T-cell (primary cell): Measurements from ENCODE around the gene CDKL1. TPM values are rescaled to one million over a fixed set of nuclear protein-coding genes. Genes with fewer than 3 reads are reported as not detected.

Experiments used
- ATAC-seq, 4 experiments: fragments of 200-7000 bp in 3 of 4; fragments of 150-1000 bp in 1 of 4; cut with Tn5 transposase; replicated peaks in 1 of 4; 1 replicate in 3 of 4; 2 replicates in 1 of 4; pipeline ENCODE4 v1.10.0; 2021; ENCODE audit warnings: moderate library complexity in 3 of 4, mild to moderate bottlenecking in 2 of 4, moderate number of reproducible peaks in 1 of 4
- CTCF ChIA-PET, 2 donors: fragments of 300-600 bp; sonication (Branson Sonifier 250); formaldehyde crosslinking; loops; one replicate each; lab custom pipeline; 2022; ENCODE audit warnings: antibody characterized with exemption in 2 of 2; lab: Charles Lee
- POLR2A ChIA-PET, 2 donors: fragments of 300-600 bp; sonication (Branson Sonifier 250); formaldehyde crosslinking; loops; one replicate each; lab custom pipeline; 2022; ENCODE audit warnings: antibody characterized with exemption in 2 of 2; lab: Charles Lee
- DNase-seq, 35 experiments: peaks; one replicate each; pipeline versions ENCODE4 v3.0.0 to v3.0.0-alpha.2; 2013 to 2023
- H3K27ac ChIP-seq: one replicate; pipeline ENCODE4 v1.5.1; 2013; ENCODE audit warnings: low read length
- H3K27me3 ChIP-seq, 2 experiments: replicated peaks in 1 of 2; 1 replicate in 1 of 2; 2 replicates in 1 of 2; pipeline versions ENCODE4 v1.6.1 to v1.7.0; 2013; ENCODE audit warnings: low read length in 1 of 2, mixed read lengths in 1 of 2; ENCODE audit not compliant: control insufficient read depth in 2 of 2, insufficient read depth in 2 of 2; ENCODE audit errors: extremely low read depth in 1 of 2
- H3K36me3 ChIP-seq, 2 donors: 1 replicate in 1 of 2; 2 replicates in 1 of 2; pipeline versions ENCODE4 v1.6.1 to v1.7.0; 2013; ENCODE audit warnings: low read length in 1 of 2; ENCODE audit not compliant: control insufficient read depth in 2 of 2, insufficient read depth in 1 of 2; ENCODE audit errors: extremely low read depth in 1 of 2
- H3K4me1 ChIP-seq, 2 experiments: 1 replicate in 1 of 2; 2 replicates in 1 of 2; pipeline versions ENCODE4 v1.6.1 to v1.7.0; 2013; ENCODE audit warnings: low read length in 2 of 2, mixed read lengths in 1 of 2; ENCODE audit not compliant: insufficient read depth in 2 of 2, control insufficient read depth in 1 of 2; ENCODE audit errors: extremely low read depth in 1 of 2
- H3K4me3 ChIP-seq, 2 donors: 1 replicate in 1 of 2; 2 replicates in 1 of 2; pipeline versions ENCODE4 v1.5.1 to v1.7.0; 2013; ENCODE audit warnings: mild to moderate bottlenecking in 2 of 2, low read length in 1 of 2, moderate library complexity in 1 of 2; ENCODE audit not compliant: control insufficient read depth in 1 of 2; ENCODE audit errors: extremely low read depth in 1 of 2
- H3K9me3 ChIP-seq: 2 replicates; pipeline ENCODE4 v1.7.0; 2013
- H3K27ac Mint-ChIP-seq, 2 donors: one replicate each; pipeline ENCODE4 v1.8.0; 2020 to 2021; ENCODE audit warnings: mild to moderate bottlenecking in 2 of 2, mixed read lengths in 2 of 2
- H3K27me3 Mint-ChIP-seq, 2 donors: one replicate each; pipeline ENCODE4 v1.8.0; 2021 to 2022; ENCODE audit warnings: mixed read lengths in 2 of 2
- H3K36me3 Mint-ChIP-seq: one replicate; pipeline ENCODE4 v1.8.0; 2021; ENCODE audit warnings: mixed read lengths
- H3K4me1 Mint-ChIP-seq, 3 donors: one replicate each; pipeline ENCODE4 v1.8.0; 2020 to 2022; ENCODE audit warnings: mixed read lengths in 3 of 3, mild to moderate bottlenecking in 1 of 3
- H3K4me3 Mint-ChIP-seq, 3 donors: one replicate each; pipeline ENCODE4 v1.8.0; 2020 to 2022; ENCODE audit warnings: mild to moderate bottlenecking in 3 of 3, mixed read lengths in 3 of 3, moderate library complexity in 3 of 3
- H3K9me3 Mint-ChIP-seq, 3 donors: one replicate each; pipeline ENCODE4 v1.8.0; 2020 to 2022; ENCODE audit warnings: mixed read lengths in 3 of 3
- WGBS: methylation state at CpG from one replicate; pipeline ENCODE4 v1.1.5; 2013; ENCODE audit warnings: missing lambda C conversion rate; ENCODE audit not compliant: insufficient coverage; 5-methylcytosine and 5-hydroxymethylcytosine counted together
- total RNA-seq, 35 experiments: library from RNA in 6 of 35; stranded (reverse) in 6 of 35; fragments of 120-200 nt in 1 of 35; gene quantifications; one replicate each; pipeline versions ENCODE4 v1.2.1 to v1.2.4 and lab custom pipeline; 2013 to 2026

Gene CDKL1
- total RNA-seq, 5 donors from 2014 or later (not counting 1 experiment from before 2014, with no cell fraction given) = 4.6 to 7.7 (median 5.8) TPM

DNA sequence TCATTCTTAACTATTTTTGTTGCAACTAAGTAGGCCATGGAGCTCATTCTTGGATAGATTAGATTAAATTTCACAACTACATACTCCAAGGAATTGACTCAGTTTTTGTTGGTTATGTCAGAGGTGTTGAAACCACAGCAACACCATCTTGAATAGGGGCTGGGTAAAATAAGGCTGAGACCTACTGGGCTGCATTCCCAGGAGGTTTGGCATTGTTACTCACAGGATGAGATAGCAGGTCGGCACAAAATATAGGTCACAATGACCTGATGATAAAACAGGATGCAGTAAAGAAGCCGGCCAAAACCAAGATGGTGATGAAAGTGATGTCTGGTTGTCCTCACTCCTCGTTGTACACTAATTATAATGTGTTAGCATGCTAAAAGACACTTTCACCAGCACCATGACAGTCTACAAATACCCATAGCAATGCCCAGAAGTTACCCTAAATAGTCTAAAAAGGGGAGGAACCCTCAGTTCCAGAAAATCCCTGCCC is 63.6 kb downstream of the CDKL1 start:
- Histone ChIP-seq H3K4me1 (peaks cover 2 to 7% of the 10 kb centered on the region in 2 experiments), H3K27me3 (no peaks in the 10 kb centered on the region), H3K36me3 (peaks cover 5 to 24% of the 10 kb centered on the region in 2 donors), H3K4me3 (no peak overlapping the region), H3K27ac (no peak overlapping the region), H3K9me3 (no peaks in the 10 kb centered on the region)
- WGBS = no CpG with 5 or more reads among the region's 3 CpGs
- Mint-ChIP-seq H3K4me3 (no peak overlapping the region), H3K27me3 (no peaks in the 10 kb centered on the region), H3K27ac (no peak overlapping the region), H3K4me1 (peaks cover 15% of the 10 kb centered on the region in 3 donors), H3K36me3 (peaks cover 18% of the 10 kb centered on the region), H3K9me3 (no peaks in the 10 kb centered on the region)
- ChIA-PET CTCF (interaction anchor here in 1 of 2 donors (2.5 kb wide), 1 partner anchor 12 kb away, joined by 12 read pairs; no protein-coding TSS in a partner anchor), POLR2A (interaction anchor here in 1 of 2 donors (0.7 kb wide), 2 partner anchors 207 to 469 kb away, joined by 3 to 14 read pairs; no protein-coding TSS in a partner anchor)
- DNase-seq (no peak), ATAC-seq (no peak)

DNA sequence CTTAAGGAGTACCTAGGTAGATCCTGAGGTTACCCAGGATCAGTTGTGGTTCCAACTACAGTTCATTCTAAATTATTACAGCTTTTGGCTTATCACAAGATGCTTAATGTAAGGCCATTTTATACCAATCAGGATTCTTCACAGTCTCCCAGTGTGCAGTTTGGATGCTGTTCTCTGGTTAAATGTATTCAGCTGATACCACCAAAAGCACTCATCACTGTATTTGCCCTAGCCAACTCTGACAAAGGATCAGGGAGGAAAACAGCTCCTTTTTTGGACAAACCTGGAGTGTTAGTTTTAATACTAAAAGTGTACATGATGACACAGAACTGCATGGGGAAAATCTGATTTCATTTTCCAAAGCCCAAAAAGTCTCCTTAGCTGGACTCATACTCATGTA is 65.1 kb downstream of the CDKL1 start:
- H3K4me3 Mint-ChIP-seq = no peak overlapping the region
- Histone ChIP-seq H3K36me3 (peaks cover 5 to 27% of the 10 kb centered on the region in 2 donors), H3K9me3 (no peaks in the 10 kb centered on the region), H3K27me3 (no peaks in the 10 kb centered on the region), H3K4me3 (no peak overlapping the region), H3K4me1 (peaks cover 2 to 7% of the 10 kb centered on the region in 2 experiments), H3K27ac (no peak overlapping the region)
- ChIA-PET POLR2A (interaction anchor here (0.6 to 1.1 kb wide), 2 partner anchors 10 to 147 kb away, joined by 4 read pairs; no protein-coding TSS in a partner anchor), CTCF (interaction anchor here in 1 of 2 donors (0.6 to 0.9 kb wide), 2 partner anchors 10 to 197 kb away, joined by 3 to 4 read pairs; no protein-coding TSS in a partner anchor)
- H3K36me3 Mint-ChIP-seq = peaks cover 18% of the 10 kb centered on the region
- ATAC-seq (no peak), DNase-seq (no peak)
- peaks cover 14% of the 10 kb centered on the region in 3 donors for H3K4me1 Mint-ChIP-seq
- no peaks in the 10 kb centered on the region for H3K27me3 Mint-ChIP-seq
- no peaks in the 10 kb centered on the region for H3K9me3 Mint-ChIP-seq
- peak overlapping the region in 1 of 2 donors; percentile 28 for H3K27ac Mint-ChIP-seq

DNA sequence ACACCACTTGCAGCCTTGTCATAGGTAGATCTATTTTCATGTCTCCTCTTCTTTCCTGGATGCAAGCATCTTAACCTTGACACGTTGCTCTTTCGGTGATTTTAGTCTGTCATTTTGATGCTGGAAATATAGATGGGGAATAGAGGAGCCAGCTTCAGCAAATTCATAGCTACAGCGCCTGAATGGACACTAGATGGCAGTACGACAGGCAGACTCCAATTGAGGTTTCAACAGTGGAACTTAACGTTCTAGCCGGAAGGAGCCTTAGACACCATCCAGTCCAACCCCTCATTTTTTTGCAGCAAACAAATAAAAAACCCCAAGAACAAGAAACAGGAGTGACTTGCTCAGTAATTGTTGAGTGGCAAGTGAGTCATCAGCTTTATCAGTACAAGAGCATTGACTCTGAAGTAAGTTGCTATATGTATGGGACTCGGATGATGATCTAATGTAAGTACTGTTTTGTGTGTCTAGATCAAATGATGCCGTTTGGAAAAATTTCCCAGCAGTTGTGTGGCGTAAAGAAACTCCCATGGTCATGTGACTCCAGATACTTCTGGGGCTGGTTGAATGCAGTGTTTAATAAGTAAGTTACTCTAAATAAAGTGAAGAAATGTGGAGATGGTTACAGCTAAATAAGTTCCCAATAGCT is 75.5 kb downstream of the CDKL1 start:
- H3K4me3 ChIP-seq = no peak overlapping the region
- H3K27ac Mint-ChIP-seq = no peak overlapping the region
- ChIA-PET CTCF (interaction anchor here (0.5 to 2.1 kb wide), 27 partner anchors 9 to 552 kb away, joined by 3 to 28 read pairs (median 4); partner anchors contain the start of genes CDKL1 (in 1 of the 2), DMAC2L (in 1 of the 2), L2HGDH (in 1 of the 2) and MAP4K5 (in 1 of the 2)), POLR2A (interaction anchor here (0.6 to 1.6 kb wide), 5 partner anchors 10 to 211 kb away, joined by 3 to 6 read pairs (median 4); no protein-coding TSS in a partner anchor)
- peaks cover 14% of the 10 kb centered on the region for H3K36me3 Mint-ChIP-seq
- no peaks in the 10 kb centered on the region for H3K27me3 ChIP-seq
- no peaks in the 10 kb centered on the region for H3K9me3 ChIP-seq
- ATAC-seq = peak; percentile 96 to 99 (median 98)
- WGBS = 10% methylated on average over 5 of the region's 9 CpGs
- H3K4me1 ChIP-seq = no peaks in the 10 kb centered on the region
- no peaks in the 10 kb centered on the region for H3K27me3 Mint-ChIP-seq
- DNase-seq = peak; percentile 25 to 89 (median 61)
- H3K4me1 Mint-ChIP-seq = peaks cover 10 to 27% (median 26%) of the 10 kb centered on the region in 3 donors
- H3K27ac ChIP-seq = peak overlapping the region; percentile 72
- H3K36me3 ChIP-seq = peaks cover 0 to 13% of the 10 kb centered on the region in 2 donors
- no peak overlapping the region for H3K4me3 Mint-ChIP-seq
- no peaks in the 10 kb centered on the region for H3K9me3 Mint-ChIP-seq

DNA sequence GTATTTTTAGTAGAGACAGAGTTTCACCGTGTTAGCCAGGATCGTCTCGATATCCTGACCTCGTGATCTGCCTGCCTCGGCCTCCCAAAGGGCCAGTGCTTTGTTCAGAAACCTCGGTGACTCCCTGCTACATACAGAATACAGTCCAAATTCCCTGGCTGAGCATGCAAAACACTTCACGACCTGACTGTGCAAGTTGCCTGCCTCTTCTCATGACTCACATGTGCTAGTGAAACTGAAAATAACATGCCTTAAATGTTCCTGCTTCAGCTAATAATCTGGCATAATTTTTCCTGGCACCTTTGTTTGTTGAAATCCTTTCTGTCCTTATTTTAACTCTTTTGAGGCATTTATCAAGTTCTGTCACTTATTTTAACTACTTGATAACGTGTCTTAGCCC is 76.4 kb downstream of the CDKL1 start:
- Mint-ChIP-seq H3K36me3 (peaks cover 10% of the 10 kb centered on the region), H3K4me1 (peaks cover 15 to 32% (median 31%) of the 10 kb centered on the region in 3 donors), H3K27me3 (no peaks in the 10 kb centered on the region), H3K4me3 (no peak overlapping the region), H3K27ac (no peak overlapping the region), H3K9me3 (no peaks in the 10 kb centered on the region)
- H3K4me1 ChIP-seq = no peaks in the 10 kb centered on the region
- H3K27me3 ChIP-seq = no peaks in the 10 kb centered on the region
- 63% methylated on average over 8 of the region's 8 CpGs for WGBS
- DNase-seq (no peak), ATAC-seq (no peak)
- H3K27ac ChIP-seq = peak overlapping the region; percentile 72
- peaks cover 0 to 8% of the 10 kb centered on the region in 2 donors for H3K36me3 ChIP-seq
- ChIA-PET POLR2A (interaction anchor here (0.6 to 1.6 kb wide), 4 partner anchors 9 to 160 kb away, joined by 3 to 7 read pairs (median 6); no protein-coding TSS in a partner anchor), CTCF (interaction anchor here (0.6 to 2.1 kb wide), 19 partner anchors 9 to 551 kb away, joined by 3 to 28 read pairs (median 5); partner anchors contain the start of genes CDKL1 (in 1 of the 2), DMAC2L (in 1 of the 2), L2HGDH (in 1 of the 2) and MAP4K5 (in 1 of the 2))
- H3K4me3 ChIP-seq = no peak overlapping the region
- H3K9me3 ChIP-seq = no peaks in the 10 kb centered on the region

DNA sequence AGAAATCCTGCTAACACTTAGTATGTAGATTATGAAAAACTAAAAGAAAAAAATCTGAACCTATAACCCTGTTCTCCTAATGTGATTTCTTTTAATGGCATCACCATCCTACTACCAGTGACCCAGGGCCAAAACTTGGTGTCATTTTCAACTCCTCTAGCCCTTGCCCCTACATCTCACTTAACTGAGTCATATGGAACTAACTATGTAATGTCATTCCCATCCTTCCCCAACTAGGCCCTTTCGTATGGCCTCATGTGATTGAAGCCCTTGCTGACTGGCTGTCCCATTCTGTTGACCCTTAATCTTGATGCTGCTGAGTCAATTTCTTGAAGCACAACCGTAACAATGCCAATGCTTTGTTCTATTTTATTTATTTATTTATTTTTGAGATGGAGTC is 77.0 kb downstream of the CDKL1 start:
- Histone ChIP-seq H3K4me1 (no peaks in the 10 kb centered on the region), H3K36me3 (peaks cover 0 to 8% of the 10 kb centered on the region in 2 donors), H3K9me3 (no peaks in the 10 kb centered on the region), H3K27ac (no peak overlapping the region), H3K4me3 (no peak overlapping the region), H3K27me3 (no peaks in the 10 kb centered on the region)
- Mint-ChIP-seq H3K4me3 (no peak overlapping the region), H3K27ac (peak overlapping the region; percentile 10 to 48), H3K9me3 (no peaks in the 10 kb centered on the region), H3K27me3 (no peaks in the 10 kb centered on the region), H3K36me3 (peaks cover 10% of the 10 kb centered on the region), H3K4me1 (peaks cover 15 to 32% (median 31%) of the 10 kb centered on the region in 3 donors)
- ChIA-PET CTCF (interaction anchor here in 1 of 2 donors (0.6 to 2.1 kb wide), 4 partner anchors 8 to 457 kb away, joined by 4 to 28 read pairs (median 11); partner anchors contain the start of genes DMAC2L and L2HGDH), POLR2A (interaction anchor here (0.6 to 1.2 kb wide), 3 partner anchors 16 to 699 kb away, joined by 3 to 6 read pairs (median 3); partner anchors contain the start of genes MGAT2 (in 1 of the 2) and RPL36AL (in 1 of the 2))
- no peak for ATAC-seq
- no CpG with 5 or more reads among the region's 2 CpGs for WGBS
- no peak for DNase-seq

DNA sequence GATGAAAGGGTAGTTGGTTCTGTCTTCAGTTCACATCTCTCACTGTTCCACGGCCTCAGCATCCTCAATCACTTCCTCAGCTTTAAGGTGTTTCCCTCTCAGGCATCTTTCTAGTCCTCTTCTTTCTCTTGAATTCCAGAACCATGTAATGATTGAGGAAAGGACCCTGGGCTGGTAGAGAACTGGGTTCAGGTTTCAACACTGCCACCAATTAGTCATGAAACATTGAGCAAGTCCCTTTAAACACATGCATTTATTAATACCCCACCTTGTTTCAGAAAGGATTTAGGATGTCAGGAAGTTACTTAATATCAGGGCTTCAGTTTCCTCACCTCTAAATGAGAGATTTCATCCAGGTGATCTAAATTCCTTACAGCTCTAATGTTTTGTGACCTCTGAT is 77.4 kb downstream of the CDKL1 start:
- Histone ChIP-seq H3K4me3 (no peak overlapping the region), H3K9me3 (no peaks in the 10 kb centered on the region), H3K27me3 (no peaks in the 10 kb centered on the region), H3K27ac (no peak overlapping the region), H3K4me1 (no peaks in the 10 kb centered on the region), H3K36me3 (peaks cover 0 to 4% of the 10 kb centered on the region in 2 donors)
- Mint-ChIP-seq H3K27ac (peak overlapping the region in 1 of 2 donors; percentile 10), H3K9me3 (no peaks in the 10 kb centered on the region), H3K4me1 (peaks cover 18 to 33% (median 33%) of the 10 kb centered on the region in 3 donors), H3K4me3 (no peak overlapping the region), H3K27me3 (no peaks in the 10 kb centered on the region), H3K36me3 (peaks cover 9% of the 10 kb centered on the region)
- ChIA-PET POLR2A (interaction anchor here (0.6 kb wide), 2 partner anchors 339 to 699 kb away, joined by 3 read pairs; partner anchors contain the start of genes MGAT2 (in 1 of the 2) and RPL36AL (in 1 of the 2)), CTCF (no interaction called here)
- WGBS = no CpG with 5 or more reads among the region's 1 CpG
- no peak for DNase-seq
- no peak for ATAC-seq
